SK-N-SH (cell line): ENCODE results near the gene ZSCAN16.

Experiments used
- CTCF ChIP-seq: fragments of 200-600 bp; sonication (generic); IDR thresholded peaks from 2 replicates; pipeline ENCODE4 v1.6.1; 2017; ENCODE audit warnings: antibody characterized with exemption, mild to moderate bottlenecking, moderate library complexity
- EP300 ChIP-seq, 2 experiments: IDR thresholded peaks; 2 replicates each; pipeline versions ENCODE4 v1.4.0 to v1.6.1; 2012; ENCODE audit warnings: borderline replicate concordance in 1 of 2, low read depth in 1 of 2, low read length in 1 of 2
- FOXM1 ChIP-seq: IDR thresholded peaks from 2 replicates; pipeline ENCODE4 v1.4.0; 2012; ENCODE audit warnings: low read depth, mild to moderate bottlenecking
- GABPA ChIP-seq: IDR thresholded peaks from 2 replicates; pipeline ENCODE4 v1.4.0; 2012; ENCODE audit warnings: low read depth, mild to moderate bottlenecking
- GATA2 ChIP-seq: sonication (generic); formaldehyde crosslinking; IDR thresholded peaks from 2 replicates; pipeline ENCODE4 v1.5.0; 2020; ENCODE audit warnings: mild to moderate bottlenecking, missing genetic modification reagents
- JUND ChIP-seq: IDR thresholded peaks from 2 replicates; pipeline ENCODE4 v1.4.0; 2012
- PBX3 ChIP-seq: IDR thresholded peaks from 2 replicates; pipeline ENCODE4; 2012
- RFX5 ChIP-seq: IDR thresholded peaks from 2 replicates; pipeline ENCODE4 v1.6.1; 2012; ENCODE audit warnings: mild to moderate bottlenecking, improper control_type of control experiment, low read length
- SMC3 ChIP-seq: IDR thresholded peaks from 2 replicates; pipeline ENCODE4 v1.6.1; 2012; ENCODE audit warnings: low read depth, low read length, improper control_type of control experiment
- TAF1 ChIP-seq: IDR thresholded peaks from 2 replicates; pipeline ENCODE4 v1.6.1; 2012; ENCODE audit warnings: low read depth, mild to moderate bottlenecking, low read length, moderate library complexity, borderline replicate concordance
- TEAD4 ChIP-seq: IDR thresholded peaks from 2 replicates; pipeline ENCODE4 v1.4.0; 2012; ENCODE audit warnings: mild to moderate bottlenecking, borderline replicate concordance; ENCODE audit not compliant: insufficient read depth
- YY1 ChIP-seq: IDR thresholded peaks from 2 replicates; pipeline ENCODE4 v1.4.0; 2012; ENCODE audit warnings: low read depth, mild to moderate bottlenecking
- TF ChIP-seq, protein P1 (sequence below): fragments of 150-350 bp; IDR thresholded peaks from 2 replicates; pipeline ENCODE4 v1.6.1; 2017; ENCODE audit warnings: antibody characterized with exemption, low read length, low read depth, borderline replicate concordance

DNA sequence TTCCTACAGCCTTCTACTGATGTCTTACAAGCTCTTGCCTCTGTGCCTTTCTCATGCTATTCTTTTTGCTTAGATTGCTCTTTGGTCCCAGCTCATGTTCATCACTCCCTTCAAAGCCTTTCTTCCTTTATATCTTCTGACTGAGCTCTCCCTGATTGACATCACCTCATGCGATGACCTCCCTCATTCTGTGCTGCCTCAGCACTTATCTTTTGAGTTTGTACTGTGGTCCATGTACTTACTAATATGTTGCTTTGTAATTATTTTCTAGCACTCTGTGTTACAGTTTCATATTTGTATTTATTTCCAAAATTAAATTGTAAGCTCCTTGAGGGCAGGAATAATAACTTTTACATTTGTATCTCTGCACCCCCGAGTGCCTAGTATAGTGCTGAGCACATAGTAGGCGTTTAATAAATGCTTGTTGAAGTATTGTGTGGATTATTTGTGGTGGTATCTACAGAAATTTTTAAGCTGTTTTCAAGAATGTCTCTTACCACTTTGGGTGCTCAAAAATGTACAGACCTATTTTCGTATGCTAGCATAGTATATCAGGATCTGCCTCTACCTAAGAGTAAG, 34.7 kb downstream of the ZSCAN16 start:
- TF ChIP-seq PBX3 (no peak), CTCF (no peak), FOXM1 (no peak), YY1 (no peak), EP300 (IDR thresholded peaks at IDR 0.05; ENCODE audit: borderline replicate concordance in 1 of 2, low read depth in 1 of 2, low read length in 1 of 2) (no peak), TAF1 (no peak), TEAD4 (no peak), RFX5 (no peak), GABPA (no peak), GATA2 (CRISPR knock-in tag) (no peak), SMC3 (no peak), JUND (no peak)
- TF ChIP-seq, protein P1, sequence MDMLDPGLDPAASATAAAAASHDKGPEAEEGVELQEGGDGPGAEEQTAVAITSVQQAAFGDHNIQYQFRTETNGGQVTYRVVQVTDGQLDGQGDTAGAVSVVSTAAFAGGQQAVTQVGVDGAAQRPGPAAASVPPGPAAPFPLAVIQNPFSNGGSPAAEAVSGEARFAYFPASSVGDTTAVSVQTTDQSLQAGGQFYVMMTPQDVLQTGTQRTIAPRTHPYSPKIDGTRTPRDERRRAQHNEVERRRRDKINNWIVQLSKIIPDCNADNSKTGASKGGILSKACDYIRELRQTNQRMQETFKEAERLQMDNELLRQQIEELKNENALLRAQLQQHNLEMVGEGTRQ, result no peak
